ENCODE data around the gene AGBL1.

DNA sequence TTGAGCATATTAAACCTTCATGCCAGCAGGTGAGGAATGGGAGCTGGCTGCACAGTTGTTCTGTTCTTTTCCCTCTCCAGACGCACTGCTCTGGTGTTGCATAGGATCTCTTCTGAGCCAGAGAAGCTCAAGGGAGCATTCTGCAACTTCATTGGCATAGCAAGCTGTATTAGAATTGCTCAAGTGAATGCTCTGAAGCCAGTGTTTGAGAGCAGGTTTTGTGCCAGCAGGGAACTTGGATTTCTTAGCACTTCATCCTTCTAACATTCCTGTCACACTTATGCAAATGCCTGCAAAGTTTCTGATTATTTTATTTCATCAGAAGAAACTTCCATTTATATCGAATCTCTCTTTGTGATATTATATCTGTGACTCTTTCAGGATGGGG is 366.6 kb downstream of the AGBL1 start:
- TF ChIP-seq POLR2A (IDR thresholded peaks at IDR 0.05) (no peak), EP300 (IDR thresholded peaks at IDR 0.05) (no peak), POLR2AphosphoS5 (IDR thresholded peaks at IDR 0.05) (no peak)
- TF ChIP-seq, protein P1, sequence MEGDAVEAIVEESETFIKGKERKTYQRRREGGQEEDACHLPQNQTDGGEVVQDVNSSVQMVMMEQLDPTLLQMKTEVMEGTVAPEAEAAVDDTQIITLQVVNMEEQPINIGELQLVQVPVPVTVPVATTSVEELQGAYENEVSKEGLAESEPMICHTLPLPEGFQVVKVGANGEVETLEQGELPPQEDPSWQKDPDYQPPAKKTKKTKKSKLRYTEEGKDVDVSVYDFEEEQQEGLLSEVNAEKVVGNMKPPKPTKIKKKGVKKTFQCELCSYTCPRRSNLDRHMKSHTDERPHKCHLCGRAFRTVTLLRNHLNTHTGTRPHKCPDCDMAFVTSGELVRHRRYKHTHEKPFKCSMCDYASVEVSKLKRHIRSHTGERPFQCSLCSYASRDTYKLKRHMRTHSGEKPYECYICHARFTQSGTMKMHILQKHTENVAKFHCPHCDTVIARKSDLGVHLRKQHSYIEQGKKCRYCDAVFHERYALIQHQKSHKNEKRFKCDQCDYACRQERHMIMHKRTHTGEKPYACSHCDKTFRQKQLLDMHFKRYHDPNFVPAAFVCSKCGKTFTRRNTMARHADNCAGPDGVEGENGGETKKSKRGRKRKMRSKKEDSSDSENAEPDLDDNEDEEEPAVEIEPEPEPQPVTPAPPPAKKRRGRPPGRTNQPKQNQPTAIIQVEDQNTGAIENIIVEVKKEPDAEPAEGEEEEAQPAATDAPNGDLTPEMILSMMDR (IDR thresholded peaks at IDR 0.05) = no peak
